ENCODE data around the gene HTRA3. TPM values are rescaled to one million over a fixed set of nuclear protein-coding genes. Genes with fewer than 3 reads are reported as not detected.

HTRA3 gene
- total RNA-seq, 1 donor from 2014 or later: 0.16 TPM

- peaks cover 16% of the 10 kb centered on the region for H3K4me1 Mint-ChIP-seq (ENCODE audit: unreplicated experiment)
- TF ChIP-seq, protein P1, sequence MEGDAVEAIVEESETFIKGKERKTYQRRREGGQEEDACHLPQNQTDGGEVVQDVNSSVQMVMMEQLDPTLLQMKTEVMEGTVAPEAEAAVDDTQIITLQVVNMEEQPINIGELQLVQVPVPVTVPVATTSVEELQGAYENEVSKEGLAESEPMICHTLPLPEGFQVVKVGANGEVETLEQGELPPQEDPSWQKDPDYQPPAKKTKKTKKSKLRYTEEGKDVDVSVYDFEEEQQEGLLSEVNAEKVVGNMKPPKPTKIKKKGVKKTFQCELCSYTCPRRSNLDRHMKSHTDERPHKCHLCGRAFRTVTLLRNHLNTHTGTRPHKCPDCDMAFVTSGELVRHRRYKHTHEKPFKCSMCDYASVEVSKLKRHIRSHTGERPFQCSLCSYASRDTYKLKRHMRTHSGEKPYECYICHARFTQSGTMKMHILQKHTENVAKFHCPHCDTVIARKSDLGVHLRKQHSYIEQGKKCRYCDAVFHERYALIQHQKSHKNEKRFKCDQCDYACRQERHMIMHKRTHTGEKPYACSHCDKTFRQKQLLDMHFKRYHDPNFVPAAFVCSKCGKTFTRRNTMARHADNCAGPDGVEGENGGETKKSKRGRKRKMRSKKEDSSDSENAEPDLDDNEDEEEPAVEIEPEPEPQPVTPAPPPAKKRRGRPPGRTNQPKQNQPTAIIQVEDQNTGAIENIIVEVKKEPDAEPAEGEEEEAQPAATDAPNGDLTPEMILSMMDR (IDR thresholded peaks at IDR 0.05): no peak
- DNase-seq (ENCODE audit: extremely low spot score, unreplicated experiment): no peak
- no peaks in the 10 kb centered on the region for H3K27me3 Mint-ChIP-seq (ENCODE audit: unreplicated experiment)
- no peaks in the 10 kb centered on the region for H3K9me3 Mint-ChIP-seq (ENCODE audit: unreplicated experiment)
- H3K4me3 Mint-ChIP-seq (ENCODE audit: unreplicated experiment): no peak overlapping the region
- H3K36me3 Mint-ChIP-seq (ENCODE audit: unreplicated experiment): peaks cover 1% of the 10 kb centered on the region
- no peak overlapping the region for H3K27ac Mint-ChIP-seq (ENCODE audit: unreplicated experiment)
Observed at GRCh38 chr4:8233672-8234484, 35.7 kb upstream of the HTRA3 start.

- H3K36me3 Mint-ChIP-seq (ENCODE audit: unreplicated experiment): peaks cover 1% of the 10 kb centered on the region
- TF ChIP-seq, protein P1 (IDR thresholded peaks at IDR 0.05): no peak
- H3K27ac Mint-ChIP-seq (ENCODE audit: unreplicated experiment): no peak overlapping the region
- H3K9me3 Mint-ChIP-seq (ENCODE audit: unreplicated experiment): no peaks in the 10 kb centered on the region
- H3K4me1 Mint-ChIP-seq (ENCODE audit: unreplicated experiment): peaks cover 13% of the 10 kb centered on the region
- H3K4me3 Mint-ChIP-seq (ENCODE audit: unreplicated experiment): no peak overlapping the region
- DNase-seq (ENCODE audit: extremely low spot score, unreplicated experiment): no peak
- H3K27me3 Mint-ChIP-seq (ENCODE audit: unreplicated experiment): no peaks in the 10 kb centered on the region
Observed at GRCh38 chr4:8234715-8235114, 34.8 kb upstream of the HTRA3 start.

- Mint-ChIP-seq H3K4me3 (ENCODE audit: unreplicated experiment) (no peak overlapping the region), H3K36me3 (ENCODE audit: unreplicated experiment) (peaks cover 1% of the 10 kb centered on the region), H3K27me3 (ENCODE audit: unreplicated experiment) (no peaks in the 10 kb centered on the region), H3K4me1 (ENCODE audit: unreplicated experiment) (peaks cover 13% of the 10 kb centered on the region), H3K27ac (ENCODE audit: unreplicated experiment) (no peak overlapping the region), H3K9me3 (ENCODE audit: unreplicated experiment) (no peaks in the 10 kb centered on the region)
- DNase-seq (ENCODE audit: extremely low spot score, unreplicated experiment): no peak
- TF ChIP-seq, protein P1 (IDR thresholded peaks at IDR 0.05): no peak
Observed at GRCh38 chr4:8235224-8235623, 34.3 kb upstream of the HTRA3 start.

GRCh38 chr4:8235686-8236085, 33.9 kb upstream of the HTRA3 start:
- no peaks in the 10 kb centered on the region for H3K27me3 Mint-ChIP-seq (ENCODE audit: unreplicated experiment)
- H3K36me3 Mint-ChIP-seq (ENCODE audit: unreplicated experiment): peaks cover 1% of the 10 kb centered on the region
- TF ChIP-seq, protein P1 (IDR thresholded peaks at IDR 0.05): no peak
- H3K4me3 Mint-ChIP-seq (ENCODE audit: unreplicated experiment): no peak overlapping the region
- DNase-seq (ENCODE audit: extremely low spot score, unreplicated experiment): no peak
- H3K27ac Mint-ChIP-seq (ENCODE audit: unreplicated experiment): no peak overlapping the region
- peaks cover 9% of the 10 kb centered on the region for H3K4me1 Mint-ChIP-seq (ENCODE audit: unreplicated experiment)
- H3K9me3 Mint-ChIP-seq (ENCODE audit: unreplicated experiment): no peaks in the 10 kb centered on the region

GRCh38 chr4:8236106-8236919, 33.2 kb upstream of the HTRA3 start:
- peaks cover 3% of the 10 kb centered on the region for H3K4me1 Mint-ChIP-seq (ENCODE audit: unreplicated experiment)
- no peak overlapping the region for H3K4me3 Mint-ChIP-seq (ENCODE audit: unreplicated experiment)
- H3K9me3 Mint-ChIP-seq (ENCODE audit: unreplicated experiment): no peaks in the 10 kb centered on the region
- DNase-seq (ENCODE audit: extremely low spot score, unreplicated experiment): no peak
- H3K27me3 Mint-ChIP-seq (ENCODE audit: unreplicated experiment): no peaks in the 10 kb centered on the region
- TF ChIP-seq, protein P1 (IDR thresholded peaks at IDR 0.05): no peak
- H3K36me3 Mint-ChIP-seq (ENCODE audit: unreplicated experiment): peaks cover 1% of the 10 kb centered on the region
- H3K27ac Mint-ChIP-seq (ENCODE audit: unreplicated experiment): no peak overlapping the region
